GM23338 (cell line): ENCODE data around the gene RAPGEF4. TPM values are rescaled to one million over a fixed set of nuclear protein-coding genes. Genes with fewer than 3 reads are reported as not detected.

ENCODE experiments used
- ATAC-seq: fragments of 200-7000 bp; cut with Tn5 transposase; 3 replicates; pipeline ENCODE4 v1.9.1; 2020
- DNase-seq: peaks from one replicate; pipeline ENCODE4 v3.0.0-alpha.2; 2015; ENCODE audit warnings: low spot score
- H2AFZ ChIP-seq: fragments of 200-600 bp; sonication (generic); 2 replicates; pipeline ENCODE4 v1.8.0; 2016; ENCODE audit warnings: antibody characterized with exemption, mild to moderate bottlenecking, moderate library complexity
- H3F3A ChIP-seq: fragments of 200-600 bp; sonication (generic); replicated peaks from 2 replicates; pipeline ENCODE4 v1.8.0; 2017; ENCODE audit warnings: antibody characterized with exemption, mixed run types, low read depth
- H3K27ac ChIP-seq: fragments of 200-600 bp; sonication (generic); 2 replicates; pipeline ENCODE4 v1.6.1; 2016; ENCODE audit warnings: low read depth
- H3K27me3 ChIP-seq: fragments of 200-600 bp; sonication (generic); 2 replicates; pipeline ENCODE4 v1.8.0; 2016; ENCODE audit warnings: mild to moderate bottlenecking, mixed run types, moderate library complexity; ENCODE audit not compliant: insufficient read depth
- H3K36me3 ChIP-seq: fragments of 200-600 bp; sonication (generic); 2 replicates; pipeline ENCODE4 v1.8.0; 2016; ENCODE audit warnings: mild to moderate bottlenecking; ENCODE audit not compliant: insufficient read depth
- H3K4me1 ChIP-seq: fragments of 200-600 bp; sonication (generic); 2 replicates; pipeline ENCODE4 v1.8.0; 2016; ENCODE audit warnings: mild to moderate bottlenecking, moderate library complexity; ENCODE audit not compliant: insufficient read depth
- H3K4me2 ChIP-seq: fragments of 200-600 bp; sonication (generic); 2 replicates; pipeline ENCODE4 v1.7.1; 2017; ENCODE audit warnings: mixed run types
- H3K4me3 ChIP-seq: fragments of 200-600 bp; sonication (generic); 2 replicates; pipeline ENCODE4 v1.6.1; 2016; ENCODE audit warnings: mixed run types
- H3K79me2 ChIP-seq: fragments of 200-600 bp; sonication (generic); replicated peaks from 2 replicates; pipeline ENCODE4 v1.8.0; 2017; ENCODE audit warnings: mild to moderate bottlenecking; ENCODE audit not compliant: insufficient read depth
- H3K9me2 ChIP-seq: fragments of 200-600 bp; sonication (generic); 2 replicates; pipeline ENCODE4 v1.8.0; 2017; ENCODE audit not compliant: insufficient read depth
- H4K20me1 ChIP-seq: fragments of 200-600 bp; sonication (generic); replicated peaks from 2 replicates; pipeline ENCODE4 v1.8.0; 2017; ENCODE audit warnings: mild to moderate bottlenecking; ENCODE audit not compliant: insufficient read depth
- H3K27ac Mint-ChIP-seq: 2 replicates; pipeline ENCODE4 v1.8.0; 2020; ENCODE audit warnings: inconsistent platforms, mild to moderate bottlenecking, moderate library complexity, mixed read lengths
- H3K27me3 Mint-ChIP-seq: 3 replicates; pipeline ENCODE4 v1.8.0; 2022; ENCODE audit warnings: low read depth, mild to moderate bottlenecking, moderate library complexity, mixed read lengths, inconsistent platforms; ENCODE audit not compliant: insufficient read depth, poor library complexity
- H3K36me3 Mint-ChIP-seq: 3 replicates; pipeline ENCODE4 v1.8.0; 2021; ENCODE audit warnings: low read depth, mild to moderate bottlenecking, inconsistent platforms, moderate library complexity, mixed read lengths
- H3K4me1 Mint-ChIP-seq: 3 replicates; pipeline ENCODE4 v1.8.0; 2020; ENCODE audit warnings: mild to moderate bottlenecking, inconsistent platforms, mixed read lengths
- H3K4me3 Mint-ChIP-seq: 3 replicates; pipeline ENCODE4 v1.8.0; 2021; ENCODE audit warnings: moderate library complexity, mild to moderate bottlenecking, inconsistent platforms, mixed read lengths
- H3K9me3 Mint-ChIP-seq: 3 replicates; pipeline ENCODE4 v1.8.0; 2020; ENCODE audit warnings: moderate library complexity, mild to moderate bottlenecking, inconsistent platforms, mixed read lengths
- EZH2 ChIP-seq: fragments of 200-600 bp; sonication (generic); IDR thresholded peaks from one replicate; pipeline ENCODE4 v1.8.0; 2017; ENCODE audit warnings: antibody characterized with exemption, mild to moderate bottlenecking, low read depth; ENCODE audit not compliant: unreplicated experiment
- ZNF114 ChIP-seq: fragments of 250-450 bp; sonication (Bioruptor Pico); IDR thresholded peaks from 2 replicates; pipeline ENCODE4 v1.5.0; 2020; ENCODE audit warnings: mild to moderate bottlenecking, moderate library complexity
- polyA plus RNA-seq: library from polyadenylated mRNA; unstranded; fragments of >200 nt; fragmentation: Nextera tagmentation; extraction: Ambion mirVana; gene quantifications from 2 replicates; pipeline ENCODE4 v1.2.1, GENCODE V29; 2016
- total RNA-seq: library from RNA; depleted of rRNA; stranded (reverse); fragments of >200 nt; shearing (Covaris generic); gene quantifications from 2 replicates; pipeline ENCODE4 v1.2.3, GENCODE V29; 2014
- TF ChIP-seq, protein P1 (sequence below): IDR thresholded peaks from one replicate; pipeline ENCODE4 v1.6.1; 2018; ENCODE audit warnings: antibody characterized with exemption; ENCODE audit not compliant: unreplicated experiment
- TF ChIP-seq, protein P2 (sequence below): fragments of 250-450 bp; sonication (Bioruptor Pico); IDR thresholded peaks from 2 replicates; pipeline ENCODE4 v1.5.0; 2020; ENCODE audit warnings: mild to moderate bottlenecking, moderate library complexity

Gene RAPGEF4
- total and polyA plus RNA-seq, 2 experiments from 2014 or later = 1.7 to 4.7 TPM

DNA sequence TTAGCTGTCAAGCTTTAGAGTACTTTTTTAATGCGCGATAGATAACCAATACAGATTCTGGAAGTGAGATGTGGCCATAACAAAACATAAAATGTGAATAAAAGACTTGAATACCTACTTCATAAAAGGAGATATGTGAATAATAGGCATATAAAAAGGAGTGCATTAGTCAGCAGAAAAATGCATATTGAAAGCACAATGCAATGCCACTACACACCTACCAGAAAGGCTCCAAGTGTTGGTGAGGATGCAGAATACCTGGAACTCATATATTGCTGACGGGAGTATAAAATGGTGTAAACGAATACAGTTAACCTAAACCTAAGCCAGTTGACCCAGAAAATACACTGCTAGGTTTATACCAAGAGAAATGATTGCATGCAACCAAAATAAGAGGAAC, 10.9 kb upstream of the RAPGEF4 start:
- Mint-ChIP-seq H3K9me3 (no peaks in the 10 kb centered on the region; the same call in 2 of the 3 replicates), H3K36me3 (no peaks in the 10 kb centered on the region), H3K4me1 (peaks cover 27% of the 10 kb centered on the region), H3K27ac (no peak overlapping the region), H3K4me3 (no peak overlapping the region), H3K27me3 (no peaks in the 10 kb centered on the region)
- Histone ChIP-seq H3K36me3 (no peaks in the 10 kb centered on the region), H3K27me3 (no peaks in the 10 kb centered on the region), H3K27ac (no peak overlapping the region), H3K4me1 (peaks cover 6% of the 10 kb centered on the region; the same call in 1 of the 2 replicates), H3K79me2 (no peaks in the 10 kb centered on the region), H3K4me3 (no peak overlapping the region), H3K9me2 (no peaks in the 10 kb centered on the region; the same call in 1 of the 2 replicates), H4K20me1 (no peaks in the 10 kb centered on the region), H3K4me2 (no peak overlapping the region), H2AFZ (no peak overlapping the region), H3F3A (no peaks in the 10 kb centered on the region)
- ATAC-seq = no peak
- no peak for DNase-seq
- TF ChIP-seq, protein P1, sequence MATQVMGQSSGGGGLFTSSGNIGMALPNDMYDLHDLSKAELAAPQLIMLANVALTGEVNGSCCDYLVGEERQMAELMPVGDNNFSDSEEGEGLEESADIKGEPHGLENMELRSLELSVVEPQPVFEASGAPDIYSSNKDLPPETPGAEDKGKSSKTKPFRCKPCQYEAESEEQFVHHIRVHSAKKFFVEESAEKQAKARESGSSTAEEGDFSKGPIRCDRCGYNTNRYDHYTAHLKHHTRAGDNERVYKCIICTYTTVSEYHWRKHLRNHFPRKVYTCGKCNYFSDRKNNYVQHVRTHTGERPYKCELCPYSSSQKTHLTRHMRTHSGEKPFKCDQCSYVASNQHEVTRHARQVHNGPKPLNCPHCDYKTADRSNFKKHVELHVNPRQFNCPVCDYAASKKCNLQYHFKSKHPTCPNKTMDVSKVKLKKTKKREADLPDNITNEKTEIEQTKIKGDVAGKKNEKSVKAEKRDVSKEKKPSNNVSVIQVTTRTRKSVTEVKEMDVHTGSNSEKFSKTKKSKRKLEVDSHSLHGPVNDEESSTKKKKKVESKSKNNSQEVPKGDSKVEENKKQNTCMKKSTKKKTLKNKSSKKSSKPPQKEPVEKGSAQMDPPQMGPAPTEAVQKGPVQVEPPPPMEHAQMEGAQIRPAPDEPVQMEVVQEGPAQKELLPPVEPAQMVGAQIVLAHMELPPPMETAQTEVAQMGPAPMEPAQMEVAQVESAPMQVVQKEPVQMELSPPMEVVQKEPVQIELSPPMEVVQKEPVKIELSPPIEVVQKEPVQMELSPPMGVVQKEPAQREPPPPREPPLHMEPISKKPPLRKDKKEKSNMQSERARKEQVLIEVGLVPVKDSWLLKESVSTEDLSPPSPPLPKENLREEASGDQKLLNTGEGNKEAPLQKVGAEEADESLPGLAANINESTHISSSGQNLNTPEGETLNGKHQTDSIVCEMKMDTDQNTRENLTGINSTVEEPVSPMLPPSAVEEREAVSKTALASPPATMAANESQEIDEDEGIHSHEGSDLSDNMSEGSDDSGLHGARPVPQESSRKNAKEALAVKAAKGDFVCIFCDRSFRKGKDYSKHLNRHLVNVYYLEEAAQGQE = no peak

DNA sequence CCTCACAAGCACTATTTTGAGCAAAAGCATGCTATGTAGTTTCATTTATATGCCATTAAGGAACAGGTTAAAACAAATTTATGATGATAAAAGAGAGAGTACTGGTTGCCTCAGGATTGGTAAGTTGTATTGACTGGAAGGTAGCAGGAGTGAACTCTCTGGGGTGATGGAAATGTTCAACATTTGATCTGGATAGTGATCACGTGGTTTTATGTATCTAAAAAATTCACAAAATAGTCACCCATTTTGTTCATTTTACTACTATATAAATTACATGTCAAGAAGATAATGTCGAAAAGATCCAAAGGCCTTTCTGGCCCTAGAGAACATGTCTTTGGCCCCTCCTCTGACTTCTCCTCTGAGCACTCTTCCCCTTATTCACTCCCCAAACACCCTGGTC, 10.4 kb upstream of the RAPGEF4 start:
- Histone ChIP-seq H3K79me2 (no peaks in the 10 kb centered on the region), H3K4me3 (no peak overlapping the region), H2AFZ (no peak overlapping the region), H4K20me1 (no peaks in the 10 kb centered on the region), H3K27me3 (no peaks in the 10 kb centered on the region), H3F3A (no peaks in the 10 kb centered on the region), H3K4me1 (peaks cover 6% of the 10 kb centered on the region; the same call in 1 of the 2 replicates), H3K27ac (no peak overlapping the region), H3K9me2 (no peaks in the 10 kb centered on the region; the same call in 1 of the 2 replicates), H3K4me2 (no peak overlapping the region), H3K36me3 (no peaks in the 10 kb centered on the region)
- DNase-seq (no peak), ATAC-seq (no peak)
- Mint-ChIP-seq H3K4me1 (peaks cover 30% of the 10 kb centered on the region), H3K4me3 (no peak overlapping the region), H3K27me3 (no peaks in the 10 kb centered on the region), H3K36me3 (no peaks in the 10 kb centered on the region), H3K9me3 (no peaks in the 10 kb centered on the region; the same call in 2 of the 3 replicates), H3K27ac (no peak overlapping the region)
- TF ChIP-seq, protein P2, sequence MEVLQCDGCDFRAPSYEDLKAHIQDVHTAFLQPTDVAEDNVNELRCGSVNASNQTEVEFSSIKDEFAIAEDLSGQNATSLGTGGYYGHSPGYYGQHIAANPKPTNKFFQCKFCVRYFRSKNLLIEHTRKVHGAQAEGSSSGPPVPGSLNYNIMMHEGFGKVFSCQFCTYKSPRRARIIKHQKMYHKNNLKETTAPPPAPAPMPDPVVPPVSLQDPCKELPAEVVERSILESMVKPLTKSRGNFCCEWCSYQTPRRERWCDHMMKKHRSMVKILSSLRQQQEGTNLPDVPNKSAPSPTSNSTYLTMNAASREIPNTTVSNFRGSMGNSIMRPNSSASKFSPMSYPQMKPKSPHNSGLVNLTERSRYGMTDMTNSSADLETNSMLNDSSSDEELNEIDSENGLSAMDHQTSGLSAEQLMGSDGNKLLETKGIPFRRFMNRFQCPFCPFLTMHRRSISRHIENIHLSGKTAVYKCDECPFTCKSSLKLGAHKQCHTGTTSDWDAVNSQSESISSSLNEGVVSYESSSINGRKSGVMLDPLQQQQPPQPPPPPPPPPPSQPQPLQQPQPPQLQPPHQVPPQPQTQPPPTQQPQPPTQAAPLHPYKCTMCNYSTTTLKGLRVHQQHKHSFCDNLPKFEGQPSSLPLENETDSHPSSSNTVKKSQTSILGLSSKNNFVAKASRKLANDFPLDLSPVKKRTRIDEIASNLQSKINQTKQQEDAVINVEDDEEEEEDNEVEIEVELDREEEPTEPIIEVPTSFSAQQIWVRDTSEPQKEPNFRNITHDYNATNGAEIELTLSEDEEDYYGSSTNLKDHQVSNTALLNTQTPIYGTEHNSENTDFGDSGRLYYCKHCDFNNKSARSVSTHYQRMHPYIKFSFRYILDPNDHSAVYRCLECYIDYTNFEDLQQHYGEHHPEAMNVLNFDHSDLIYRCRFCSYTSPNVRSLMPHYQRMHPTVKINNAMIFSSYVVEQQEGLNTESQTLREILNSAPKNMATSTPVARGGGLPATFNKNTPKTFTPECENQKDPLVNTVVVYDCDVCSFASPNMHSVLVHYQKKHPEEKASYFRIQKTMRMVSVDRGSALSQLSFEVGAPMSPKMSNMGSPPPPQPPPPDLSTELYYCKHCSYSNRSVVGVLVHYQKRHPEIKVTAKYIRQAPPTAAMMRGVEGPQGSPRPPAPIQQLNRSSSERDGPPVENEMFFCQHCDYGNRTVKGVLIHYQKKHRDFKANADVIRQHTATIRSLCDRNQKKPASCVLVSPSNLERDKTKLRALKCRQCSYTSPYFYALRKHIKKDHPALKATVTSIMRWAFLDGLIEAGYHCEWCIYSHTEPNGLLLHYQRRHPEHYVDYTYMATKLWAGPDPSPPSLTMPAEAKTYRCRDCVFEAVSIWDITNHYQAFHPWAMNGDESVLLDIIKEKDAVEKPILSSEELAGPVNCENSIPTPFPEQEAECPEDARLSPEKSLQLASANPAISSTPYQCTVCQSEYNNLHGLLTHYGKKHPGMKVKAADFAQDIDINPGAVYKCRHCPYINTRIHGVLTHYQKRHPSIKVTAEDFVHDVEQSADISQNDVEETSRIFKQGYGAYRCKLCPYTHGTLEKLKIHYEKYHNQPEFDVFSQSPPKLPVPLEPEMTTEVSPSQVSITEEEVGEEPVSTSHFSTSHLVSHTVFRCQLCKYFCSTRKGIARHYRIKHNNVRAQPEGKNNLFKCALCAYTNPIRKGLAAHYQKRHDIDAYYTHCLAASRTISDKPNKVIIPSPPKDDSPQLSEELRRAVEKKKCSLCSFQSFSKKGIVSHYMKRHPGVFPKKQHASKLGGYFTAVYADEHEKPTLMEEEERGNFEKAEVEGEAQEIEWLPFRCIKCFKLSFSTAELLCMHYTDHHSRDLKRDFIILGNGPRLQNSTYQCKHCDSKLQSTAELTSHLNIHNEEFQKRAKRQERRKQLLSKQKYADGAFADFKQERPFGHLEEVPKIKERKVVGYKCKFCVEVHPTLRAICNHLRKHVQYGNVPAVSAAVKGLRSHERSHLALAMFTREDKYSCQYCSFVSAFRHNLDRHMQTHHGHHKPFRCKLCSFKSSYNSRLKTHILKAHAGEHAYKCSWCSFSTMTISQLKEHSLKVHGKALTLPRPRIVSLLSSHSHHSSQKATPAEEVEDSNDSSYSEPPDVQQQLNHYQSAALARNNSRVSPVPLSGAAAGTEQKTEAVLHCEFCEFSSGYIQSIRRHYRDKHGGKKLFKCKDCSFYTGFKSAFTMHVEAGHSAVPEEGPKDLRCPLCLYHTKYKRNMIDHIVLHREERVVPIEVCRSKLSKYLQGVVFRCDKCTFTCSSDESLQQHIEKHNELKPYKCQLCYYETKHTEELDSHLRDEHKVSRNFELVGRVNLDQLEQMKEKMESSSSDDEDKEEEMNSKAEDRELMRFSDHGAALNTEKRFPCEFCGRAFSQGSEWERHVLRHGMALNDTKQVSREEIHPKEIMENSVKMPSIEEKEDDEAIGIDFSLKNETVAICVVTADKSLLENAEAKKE (CRISPR knock-in tag) = no peak
- TF ChIP-seq EZH2 = no peak
- TF ChIP-seq ZNF114 (CRISPR knock-in tag) = no peak
